Activated T-cell treated with anti-CD3 and anti-CD28 coated beads for 48 hours (primary cell): ENCODE data around the gene TNFRSF6B.
"Not testable (repeated sequence)": the region's sequence is repeated elsewhere in the genome, so short reads cannot be mapped to it uniquely, and the experiment has no call there.

Experiments
- DNase-seq: peaks from one replicate; pipeline ENCODE4 v3.0.0-alpha.2; 2020; ENCODE audit warnings: low read depth

The TNFRSF6B gene, protein sequence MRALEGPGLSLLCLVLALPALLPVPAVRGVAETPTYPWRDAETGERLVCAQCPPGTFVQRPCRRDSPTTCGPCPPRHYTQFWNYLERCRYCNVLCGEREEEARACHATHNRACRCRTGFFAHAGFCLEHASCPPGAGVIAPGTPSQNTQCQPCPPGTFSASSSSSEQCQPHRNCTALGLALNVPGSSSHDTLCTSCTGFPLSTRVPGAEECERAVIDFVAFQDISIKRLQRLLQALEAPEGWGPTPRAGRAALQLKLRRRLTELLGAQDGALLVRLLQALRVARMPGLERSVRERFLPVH

DNA sequence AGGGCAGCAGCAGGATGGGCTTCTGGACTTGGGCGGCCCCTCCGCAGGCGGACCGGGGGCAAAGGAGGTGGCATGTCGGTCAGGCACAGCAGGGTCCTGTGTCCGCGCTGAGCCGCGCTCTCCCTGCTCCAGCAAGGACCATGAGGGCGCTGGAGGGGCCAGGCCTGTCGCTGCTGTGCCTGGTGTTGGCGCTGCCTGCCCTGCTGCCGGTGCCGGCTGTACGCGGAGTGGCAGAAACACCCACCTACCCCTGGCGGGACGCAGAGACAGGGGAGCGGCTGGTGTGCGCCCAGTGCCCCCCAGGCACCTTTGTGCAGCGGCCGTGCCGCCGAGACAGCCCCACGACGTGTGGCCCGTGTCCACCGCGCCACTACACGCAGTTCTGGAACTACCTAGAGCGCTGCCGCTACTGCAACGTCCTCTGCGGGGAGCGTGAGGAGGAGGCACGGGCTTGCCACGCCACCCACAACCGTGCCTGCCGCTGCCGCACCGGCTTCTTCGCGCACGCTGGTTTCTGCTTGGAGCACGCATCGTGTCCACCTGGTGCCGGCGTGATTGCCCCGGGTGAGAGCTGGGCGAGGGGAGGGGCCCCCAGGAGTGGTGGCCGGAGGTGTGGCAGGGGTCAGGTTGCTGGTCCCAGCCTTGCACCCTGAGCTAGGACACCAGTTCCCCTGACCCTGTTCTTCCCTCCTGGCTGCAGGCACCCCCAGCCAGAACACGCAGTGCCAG lies at the start of gene TNFRSF6B:
Gene TNFRSF6B, plus strand, starts transcription at position 25 of the 729 bp plus-strand sequence. Its CDS starts 116 bp downstream, at position 141.
- DNase-seq = no peak

DNA sequence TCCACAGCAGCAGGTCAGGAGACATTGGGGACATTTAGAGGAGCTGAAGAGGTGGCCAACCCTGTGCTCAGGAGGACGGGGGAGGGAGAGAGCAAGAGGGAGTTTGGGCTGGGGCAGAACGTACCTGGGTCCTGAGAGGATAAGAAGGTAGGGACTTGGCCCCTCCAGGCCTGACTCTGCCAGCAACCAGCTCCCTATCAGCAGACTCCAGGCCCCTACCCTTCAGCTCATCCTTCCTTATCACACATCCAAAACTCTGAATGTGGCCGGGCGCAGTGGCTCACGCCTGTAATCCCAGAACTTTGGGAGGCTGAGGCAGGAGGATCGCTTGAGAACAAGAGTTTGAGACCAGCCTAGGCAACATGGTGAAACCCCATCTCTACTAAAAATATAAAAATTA lies 48.3 kb upstream of the TNFRSF6B start:
- DNase-seq = no peak

DNA sequence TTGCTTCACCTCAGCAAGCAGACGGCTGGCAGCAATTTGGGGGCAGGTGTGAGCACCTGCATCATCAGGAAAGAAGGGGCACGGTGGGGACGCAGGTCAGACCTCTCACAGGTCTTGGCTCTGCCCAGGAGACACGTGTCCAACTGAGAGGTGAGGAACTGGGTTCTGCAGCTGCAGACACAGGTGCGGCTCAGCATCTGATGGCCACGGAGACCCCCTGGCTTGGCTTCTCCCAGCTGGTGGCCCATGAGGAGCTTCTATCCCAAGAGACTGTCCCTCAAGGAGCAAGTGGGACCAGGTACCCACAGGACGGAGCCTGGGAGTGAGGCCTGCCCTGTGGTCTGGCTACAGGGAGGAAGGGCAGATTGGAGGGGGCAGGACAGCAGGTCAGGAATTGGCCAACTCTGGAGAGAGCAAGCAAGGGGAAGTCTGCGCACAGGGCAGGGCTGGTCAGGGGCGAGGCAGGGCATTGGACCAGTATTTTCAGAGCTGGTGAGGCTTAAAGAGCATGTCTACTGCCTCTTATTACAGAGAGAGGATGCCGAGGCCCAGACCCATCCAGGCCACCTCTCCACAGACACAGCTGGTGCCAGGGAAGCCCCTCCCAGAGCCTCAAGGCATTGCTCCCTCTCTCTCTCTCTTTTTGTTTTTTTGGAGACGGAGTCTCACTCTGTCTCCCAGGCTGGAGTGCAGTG lies 47.4 kb upstream of the TNFRSF6B start:
- DNase-seq = no peak

DNA sequence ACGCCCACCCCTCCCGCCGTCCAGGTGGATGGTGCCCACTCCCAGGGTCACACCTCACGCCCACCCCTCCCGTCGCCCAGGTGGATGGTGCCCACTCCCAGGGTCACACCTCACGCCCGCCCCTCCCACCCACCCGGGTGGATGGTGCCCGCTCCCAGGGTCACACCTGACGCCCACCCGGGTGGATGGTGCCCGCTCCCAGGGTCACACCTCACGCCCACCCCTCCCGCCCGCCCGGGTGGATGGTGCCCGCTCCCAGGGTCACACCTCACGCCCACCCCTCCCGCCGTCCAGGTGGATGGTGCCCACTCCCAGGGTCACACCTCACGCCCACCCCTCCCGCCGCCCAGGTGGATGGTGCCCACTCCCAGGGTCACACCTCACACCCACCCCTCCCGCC lies 46.0 kb upstream of the TNFRSF6B start:
- not testable (repeated sequence) for DNase-seq

DNA sequence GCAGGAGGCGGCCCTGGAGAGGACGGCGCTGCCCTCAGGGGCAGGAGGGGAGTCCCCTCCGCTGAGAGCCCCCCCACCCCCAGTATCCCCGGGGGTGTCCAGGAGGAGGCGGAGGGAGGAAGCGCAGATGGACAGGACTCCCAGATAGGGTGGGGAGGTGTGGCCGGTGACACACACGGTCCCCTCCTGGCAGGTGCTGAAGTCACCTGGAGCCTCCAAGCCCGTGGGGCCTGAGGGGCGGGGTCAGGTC lies 44.6 kb upstream of the TNFRSF6B start:
- DNase-seq = no peak

DNA sequence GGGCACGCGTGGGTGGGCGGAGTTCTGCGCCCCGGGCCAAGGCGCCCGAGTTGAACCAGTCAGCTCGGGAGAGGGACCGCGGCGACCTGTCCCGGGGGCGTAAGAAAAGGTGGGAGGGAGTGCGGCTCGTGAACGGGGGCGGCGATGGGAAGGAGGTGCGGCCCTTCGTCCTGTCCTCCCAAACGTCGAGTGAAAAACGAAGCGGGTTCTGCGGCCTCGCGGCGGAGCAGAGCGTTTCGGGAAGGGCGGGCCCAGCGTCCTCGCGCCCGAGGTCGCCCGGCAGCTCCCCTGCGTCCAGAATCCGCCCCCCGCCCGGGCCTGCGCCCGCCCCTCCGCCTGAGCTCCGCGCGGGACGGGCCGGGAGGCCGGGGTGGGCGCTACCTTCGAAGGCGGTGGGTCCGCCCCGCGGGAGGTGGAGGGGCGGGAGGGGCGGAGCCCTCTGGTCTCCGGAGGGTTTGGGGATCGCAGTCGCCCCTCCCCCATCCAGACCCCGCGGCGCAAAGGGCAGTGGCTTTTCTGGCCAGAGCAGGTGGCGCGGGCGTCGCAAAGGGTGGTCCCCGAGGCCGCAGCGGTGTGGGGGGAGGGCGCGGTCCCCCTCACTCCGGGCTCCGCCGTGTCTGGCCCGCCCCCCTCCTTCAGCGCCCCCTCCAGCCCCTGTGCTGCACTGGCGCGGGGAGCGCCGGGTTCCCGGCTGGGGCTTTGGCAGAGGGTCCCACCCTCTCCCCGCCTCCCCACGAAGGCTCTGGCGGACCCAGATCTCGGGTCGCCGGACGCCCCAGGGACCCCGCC lies 44.1 kb upstream of the TNFRSF6B start:
- DNase-seq = no peak

DNA sequence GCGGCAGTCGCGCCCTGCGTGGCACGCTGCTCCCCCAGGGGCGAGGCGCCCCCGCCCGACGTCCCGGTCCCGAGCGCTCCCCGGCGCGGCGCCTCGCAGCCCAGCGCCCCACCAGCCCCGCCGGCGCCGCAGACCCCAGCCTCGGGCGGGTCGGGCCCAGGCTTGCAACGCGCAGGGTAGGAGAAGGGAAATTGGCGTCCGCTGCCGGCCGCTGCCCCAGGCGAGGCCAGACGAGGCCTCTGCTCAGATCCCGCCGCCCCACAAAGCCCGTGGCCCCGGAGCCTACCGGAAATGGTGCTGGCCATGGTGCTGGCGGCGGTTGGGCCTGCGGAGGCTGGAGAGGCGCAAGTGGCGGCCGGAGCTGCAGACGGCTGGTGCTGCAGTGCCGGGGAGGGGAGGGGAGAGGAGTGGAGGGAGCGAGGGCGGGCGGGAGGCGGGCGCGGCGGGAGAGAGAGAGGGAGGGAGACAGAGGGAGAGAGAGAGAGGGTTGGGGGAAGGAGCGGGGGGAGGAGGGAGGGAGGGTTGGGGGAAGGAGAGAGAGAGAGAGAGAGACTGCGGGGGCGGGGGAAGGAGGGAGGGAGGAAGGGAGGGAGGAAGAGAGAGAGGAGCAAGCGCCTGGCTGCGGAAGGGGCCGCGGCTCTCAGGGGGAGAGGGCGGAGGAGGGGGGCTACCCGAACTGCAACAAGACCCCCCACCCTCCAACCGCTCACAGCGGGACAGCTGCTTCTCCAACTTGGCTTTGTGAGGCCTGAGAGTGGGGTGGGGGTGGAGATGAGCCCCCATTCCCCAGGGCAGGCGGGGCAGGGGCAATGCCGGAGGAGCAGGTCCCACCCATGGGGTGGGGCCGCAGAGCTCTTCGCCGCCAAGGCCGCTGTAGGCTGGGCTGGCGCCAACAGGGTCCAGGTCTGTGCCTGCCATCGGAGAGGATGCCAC lies 43.1 kb upstream of the TNFRSF6B start, which contains the start of gene STMN3:
Gene STMN3, minus strand, starts transcription at position 384 of the 933 bp plus-strand sequence. Its CDS starts 79 bp downstream, at position 305.
- DNase-seq = peak; percentile 64

DNA sequence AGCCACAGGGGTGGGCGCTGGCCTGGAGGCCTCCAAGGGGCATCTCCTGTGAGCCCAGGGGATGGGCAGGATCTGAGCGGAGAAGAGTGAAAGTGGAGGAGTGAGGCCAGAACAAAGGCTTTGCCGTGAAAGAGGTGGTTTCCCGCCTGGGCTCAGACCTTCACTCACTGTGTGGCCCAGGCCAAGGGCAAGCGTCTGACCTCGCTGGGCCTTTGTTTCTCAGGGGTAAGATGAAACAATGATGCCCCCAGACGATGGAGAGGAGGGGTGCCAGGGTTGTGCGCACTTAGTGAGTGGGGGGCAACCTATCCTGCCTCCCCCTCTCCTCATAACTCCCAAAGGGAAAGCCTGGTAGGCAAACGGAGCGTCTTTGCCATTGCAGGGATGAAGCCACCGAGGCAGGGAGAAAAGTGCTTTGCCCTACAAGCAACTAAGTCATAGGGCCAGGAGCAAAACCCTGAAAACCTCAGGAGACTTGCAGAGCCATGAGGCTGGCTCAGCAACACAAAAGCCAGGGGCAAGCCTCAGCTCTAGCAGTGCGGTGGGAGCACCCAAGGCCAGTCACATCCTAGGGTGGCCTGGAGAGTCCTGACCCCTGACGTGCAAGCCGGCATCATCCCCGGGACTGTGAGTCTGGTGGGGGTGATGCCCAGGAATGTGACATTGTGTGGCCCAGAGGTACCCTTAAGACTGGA lies 42.3 kb upstream of the TNFRSF6B start:
- no peak for DNase-seq

DNA sequence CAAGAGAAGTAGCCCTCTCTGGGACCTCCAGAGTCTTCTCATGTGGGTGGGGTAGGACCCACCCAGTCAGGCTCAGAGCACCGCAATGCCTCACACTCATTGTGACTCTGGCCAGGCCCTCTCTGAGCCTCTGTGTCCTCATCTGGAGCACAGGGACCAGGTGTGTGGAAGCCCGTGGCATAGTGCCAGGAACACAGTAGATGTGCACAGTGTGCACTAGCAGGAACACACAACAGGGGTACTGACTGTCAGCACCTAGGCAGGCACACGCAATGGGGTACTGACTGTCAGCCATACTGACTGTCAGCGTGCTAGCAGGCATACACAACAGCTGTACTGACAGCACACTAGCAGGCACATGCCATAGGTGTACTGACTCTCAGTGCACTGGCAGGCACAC lies 41.2 kb upstream of the TNFRSF6B start:
- no peak for DNase-seq

DNA sequence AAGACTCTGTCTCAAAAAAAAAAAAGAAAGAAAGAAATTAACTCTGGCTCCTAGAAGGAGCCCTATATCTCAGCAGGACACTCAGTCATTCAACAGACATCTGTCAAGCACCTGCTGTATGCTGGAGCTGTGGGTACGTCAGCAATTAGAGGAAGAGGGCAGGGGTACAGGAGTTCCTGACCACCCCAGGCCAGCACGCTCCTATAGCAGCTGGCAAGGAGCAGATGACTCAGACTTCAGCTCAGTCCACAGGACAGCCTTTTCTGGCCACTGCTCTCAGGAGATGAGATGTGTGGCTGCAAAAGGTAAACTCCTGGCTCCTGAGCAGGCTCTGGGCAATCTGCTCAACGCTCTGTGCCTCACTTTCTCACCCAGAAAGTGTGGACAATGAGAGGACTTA lies 40.0 kb upstream of the TNFRSF6B start:
- DNase-seq = no peak

DNA sequence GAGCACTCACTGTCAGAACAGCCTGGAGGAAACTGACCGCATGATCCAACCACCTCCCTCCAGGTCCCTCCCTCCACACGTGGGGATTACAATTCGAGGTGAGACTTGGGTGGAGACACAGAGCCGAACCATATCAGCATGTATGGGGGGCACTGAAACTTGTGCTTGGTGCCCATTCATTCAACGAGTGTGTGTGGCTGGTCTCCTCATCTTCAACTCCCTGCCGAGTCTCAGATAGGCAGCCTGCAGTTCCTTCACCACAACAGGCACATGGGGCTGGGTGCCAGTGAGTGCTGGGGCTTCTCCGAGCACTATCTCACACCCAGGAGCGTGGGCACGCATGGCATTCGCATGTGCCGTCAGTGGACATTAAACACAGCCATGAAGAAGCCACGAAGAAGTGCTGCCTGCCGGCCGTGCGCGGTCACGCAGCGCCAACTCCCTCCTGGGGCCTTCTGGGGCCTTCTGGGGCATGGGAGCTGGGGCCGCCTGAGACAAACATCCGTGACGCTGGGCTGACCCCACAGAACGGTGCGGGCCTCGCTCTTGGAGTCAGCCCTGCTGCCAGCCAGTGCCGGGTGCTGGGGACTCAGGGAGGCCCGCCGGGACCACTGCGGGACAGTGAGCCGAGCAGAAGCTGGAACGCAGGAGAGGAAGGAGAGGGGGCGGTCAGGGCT lies 39.1 kb upstream of the TNFRSF6B start:
- no peak for DNase-seq

DNA sequence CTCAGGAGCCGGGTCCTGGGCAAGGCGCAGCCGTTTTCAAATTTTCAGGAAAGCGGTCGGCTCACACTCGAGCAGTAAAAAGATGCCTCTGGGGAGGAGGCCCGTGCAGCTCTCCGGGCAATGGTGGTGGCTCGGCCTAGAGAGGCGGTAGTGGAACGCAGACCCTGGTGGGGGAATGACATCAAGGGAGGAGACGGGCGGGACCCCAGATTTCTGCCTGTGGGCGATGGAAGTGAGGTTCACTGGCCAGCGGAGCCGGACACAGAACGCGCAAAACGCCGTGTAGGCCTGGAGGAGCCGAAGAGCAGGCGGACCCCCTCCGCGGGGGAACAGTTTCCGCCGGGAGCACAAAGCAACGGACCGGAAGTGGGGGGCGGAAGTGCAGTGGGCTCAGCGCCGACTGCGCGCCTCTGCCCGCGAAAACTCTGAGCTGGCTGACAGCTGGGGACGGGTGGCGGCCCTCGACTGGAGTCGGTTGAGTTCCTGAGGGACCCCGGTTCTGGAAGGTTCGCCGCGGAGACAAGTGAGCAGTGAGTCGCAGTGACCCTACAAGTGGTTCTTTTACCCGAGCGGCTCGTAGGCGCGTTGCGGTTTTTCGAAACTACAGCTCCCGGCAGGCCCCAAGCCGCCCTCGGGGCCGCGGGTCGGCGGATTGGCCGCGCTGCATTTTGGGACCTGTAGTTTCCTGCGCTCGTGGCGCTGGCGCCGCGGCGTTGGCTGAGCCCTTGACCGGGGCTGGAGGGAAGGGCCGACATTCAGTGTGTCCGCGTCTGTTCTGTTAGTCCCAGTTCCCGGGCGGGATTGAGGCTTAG lies 38.3 kb upstream of the TNFRSF6B start, which contains the start of gene RTEL1:
Gene RTEL1, plus strand, starts transcription at position 376 of the 812 bp plus-strand sequence. CDS start 1,091 bp downstream, outside the sequence.
- peak; percentile 87 for DNase-seq

DNA sequence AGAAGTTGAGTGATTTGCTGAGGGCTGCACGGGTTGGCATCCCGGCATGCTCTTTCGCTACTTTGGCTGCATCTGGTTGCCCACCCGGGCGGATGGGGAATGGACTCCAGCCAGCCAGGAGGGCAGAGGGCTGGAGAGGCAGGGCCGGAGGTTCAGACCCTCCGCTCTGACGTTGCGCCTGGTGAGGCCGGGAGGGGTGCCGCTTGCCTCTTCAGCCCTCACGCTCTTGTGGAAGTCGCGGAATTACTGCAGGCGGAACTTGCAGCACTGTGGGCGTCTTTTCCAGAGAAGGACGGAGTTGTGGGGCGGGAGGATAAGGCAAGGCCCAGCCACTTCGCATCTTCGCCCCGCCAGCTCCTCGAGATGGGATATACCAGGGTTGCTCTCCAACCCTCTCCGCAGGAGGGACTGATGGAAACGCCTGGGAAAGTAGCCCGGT lies 37.7 kb upstream of the TNFRSF6B start:
- DNase-seq = no peak

DNA sequence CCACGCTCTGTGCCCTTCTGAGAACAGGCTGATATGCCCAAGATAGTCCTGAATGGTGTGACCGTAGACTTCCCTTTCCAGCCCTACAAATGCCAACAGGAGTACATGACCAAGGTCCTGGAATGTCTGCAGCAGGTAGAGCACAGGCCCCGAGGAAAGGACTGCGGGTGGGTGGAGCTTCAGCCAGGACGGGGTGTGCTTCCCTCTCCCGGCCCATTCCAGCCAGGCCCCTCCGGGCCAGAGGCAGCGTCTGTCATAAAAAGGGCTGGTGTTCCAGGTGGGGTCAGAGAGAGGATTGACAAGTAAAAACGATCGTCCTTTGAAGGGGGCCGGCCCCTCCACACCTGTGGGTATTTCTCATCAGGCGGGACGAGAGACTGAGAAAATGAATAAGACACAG lies 37.1 kb upstream of the TNFRSF6B start:
- no peak for DNase-seq

DNA sequence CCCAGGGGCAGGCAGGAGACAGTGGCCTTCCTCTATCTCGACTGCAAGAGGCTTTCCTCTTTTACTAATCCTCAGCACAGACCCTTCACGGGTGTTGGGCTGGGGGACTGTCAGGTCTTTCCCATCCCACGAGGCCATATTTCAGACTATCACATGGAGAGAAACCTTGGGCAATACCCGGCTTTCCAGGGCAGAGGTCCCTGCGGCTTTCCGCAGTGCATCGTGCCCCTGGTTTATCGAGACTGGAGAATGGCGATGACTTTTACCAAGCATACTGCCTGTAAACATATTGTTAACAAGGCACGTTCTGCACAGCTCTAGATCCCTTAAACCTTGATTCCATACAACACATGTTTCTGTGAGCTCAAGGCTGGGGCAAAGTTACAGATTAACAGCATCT lies 36.3 kb upstream of the TNFRSF6B start:
- not testable (repeated sequence) for DNase-seq

DNA sequence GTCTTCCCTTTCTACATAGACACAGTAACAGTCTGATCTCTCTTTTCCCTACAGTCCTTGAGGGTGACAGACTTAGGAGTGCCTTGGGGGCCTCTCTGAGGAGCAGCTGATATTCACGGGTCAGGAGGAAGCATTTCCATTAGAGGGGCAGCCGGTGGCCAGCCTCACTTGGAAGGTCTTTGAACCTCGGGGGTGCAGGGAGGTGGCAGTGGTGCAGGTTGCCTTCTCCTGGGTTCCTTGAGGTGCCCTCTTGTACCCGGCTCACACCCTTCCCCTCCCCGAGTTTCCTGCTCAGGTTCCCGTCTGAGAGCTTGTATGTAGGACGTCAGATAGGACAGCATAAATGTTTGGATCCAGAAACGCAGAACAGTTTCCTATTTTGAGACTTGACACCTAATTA lies 35.8 kb upstream of the TNFRSF6B start:
- no peak for DNase-seq

DNA sequence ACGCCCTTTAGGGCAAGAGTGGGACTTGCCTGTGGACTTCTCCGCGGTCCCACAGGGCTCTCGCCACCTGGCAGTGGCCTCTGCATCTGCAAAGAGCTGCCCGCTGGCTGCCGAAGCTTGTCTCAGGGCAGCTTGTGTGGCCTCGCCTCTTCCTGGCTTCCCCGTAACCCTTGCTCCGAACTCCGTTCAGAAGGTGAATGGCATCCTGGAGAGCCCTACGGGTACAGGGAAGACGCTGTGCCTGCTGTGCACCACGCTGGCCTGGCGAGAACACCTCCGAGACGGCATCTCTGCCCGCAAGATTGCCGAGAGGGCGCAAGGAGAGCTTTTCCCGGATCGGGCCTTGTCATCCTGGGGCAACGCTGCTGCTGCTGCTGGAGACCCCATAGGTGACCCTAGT lies 35.3 kb upstream of the TNFRSF6B start:
- no peak for DNase-seq

DNA sequence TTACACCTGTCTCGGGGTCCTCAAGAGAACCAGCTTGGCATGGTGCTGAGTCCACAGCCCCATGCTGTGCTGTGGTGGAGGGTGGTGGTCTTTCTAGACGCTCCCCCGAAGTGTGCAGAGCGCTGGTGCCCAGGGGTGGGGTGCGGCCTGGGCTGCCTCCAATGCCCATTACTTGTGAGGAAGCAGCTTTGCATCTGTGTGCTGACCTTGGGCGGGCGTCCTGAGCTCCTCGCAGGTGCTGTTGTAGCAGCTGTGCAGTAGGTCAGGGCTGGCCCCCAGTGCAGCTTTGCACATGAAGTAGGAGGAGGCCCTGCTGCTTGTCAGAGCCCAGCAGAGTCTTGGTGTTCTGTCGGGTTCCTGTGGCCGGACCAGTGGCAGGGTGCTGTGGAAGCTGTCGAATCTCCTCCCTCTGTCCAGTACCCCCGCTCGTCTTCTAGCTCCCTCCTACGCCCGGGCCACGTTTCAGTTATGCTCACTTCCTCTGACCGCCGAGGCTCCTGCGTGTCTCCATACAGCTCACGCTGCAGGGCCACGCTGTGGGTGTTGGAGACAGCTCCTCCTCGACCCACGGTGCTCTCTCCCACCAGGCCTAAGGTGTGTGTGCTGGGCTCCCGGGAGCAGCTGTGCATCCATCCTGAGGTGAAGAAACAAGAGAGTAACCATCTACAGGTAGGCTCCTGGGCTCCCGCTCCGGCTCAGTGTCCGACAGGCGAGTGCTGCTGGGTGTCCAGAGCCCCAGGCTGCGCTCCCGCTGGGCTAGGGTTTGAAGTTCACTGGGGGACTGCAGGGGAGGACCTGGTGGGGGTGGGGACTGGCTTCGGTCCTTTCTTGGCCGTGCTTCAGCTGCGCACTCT lies 34.3 kb upstream of the TNFRSF6B start:
- no peak for DNase-seq
